Type B pancreatic cell (in vitro differentiated cells): ENCODE data around the gene SPATA25. TPM values are rescaled to one million over a fixed set of nuclear protein-coding genes. Genes with fewer than 3 reads are reported as not detected.

Experiments
- DNase-seq: peaks from one replicate; pipeline ENCODE4 v3.0.0; 2021; ENCODE audit warnings: mixed read lengths; ENCODE audit not compliant: unreplicated experiment; ENCODE audit errors: extremely low spot score
- H3K27ac Mint-ChIP-seq: 2 replicates; pipeline ENCODE4 v1.8.0; 2021; ENCODE audit warnings: mild to moderate bottlenecking, mixed read lengths
- H3K27me3 Mint-ChIP-seq: 2 replicates; pipeline ENCODE4 v1.8.0; 2021; ENCODE audit warnings: mixed read lengths
- H3K36me3 Mint-ChIP-seq: 2 replicates; pipeline ENCODE4 v1.8.0; 2021; ENCODE audit warnings: mixed read lengths
- H3K4me1 Mint-ChIP-seq: one replicate; pipeline ENCODE4 v1.8.0; 2021; ENCODE audit warnings: mixed read lengths; ENCODE audit not compliant: unreplicated experiment
- H3K4me3 Mint-ChIP-seq: 2 replicates; pipeline ENCODE4 v1.8.0; 2021; ENCODE audit warnings: mild to moderate bottlenecking, mixed read lengths
- H3K9me3 Mint-ChIP-seq: 2 replicates; pipeline ENCODE4 v1.8.0; 2021; ENCODE audit warnings: mixed read lengths
- total RNA-seq: library from RNA; stranded (reverse); gene quantifications from 2 replicates; pipeline ENCODE4 v1.2.1, GENCODE V29; 2021; ENCODE audit warnings: low replicate concordance
- TF ChIP-seq, protein P1 (sequence below): fragments of 200-600 bp; sonication (generic); conservative IDR thresholded peaks from 2 replicates; pipeline ENCODE4 v1.5.0; 2021; ENCODE audit warnings: antibody characterized with exemption, mild to moderate bottlenecking

SPATA25 gene
- total RNA-seq, 1 donor from 2014 or later: 4.2 TPM

DNA sequence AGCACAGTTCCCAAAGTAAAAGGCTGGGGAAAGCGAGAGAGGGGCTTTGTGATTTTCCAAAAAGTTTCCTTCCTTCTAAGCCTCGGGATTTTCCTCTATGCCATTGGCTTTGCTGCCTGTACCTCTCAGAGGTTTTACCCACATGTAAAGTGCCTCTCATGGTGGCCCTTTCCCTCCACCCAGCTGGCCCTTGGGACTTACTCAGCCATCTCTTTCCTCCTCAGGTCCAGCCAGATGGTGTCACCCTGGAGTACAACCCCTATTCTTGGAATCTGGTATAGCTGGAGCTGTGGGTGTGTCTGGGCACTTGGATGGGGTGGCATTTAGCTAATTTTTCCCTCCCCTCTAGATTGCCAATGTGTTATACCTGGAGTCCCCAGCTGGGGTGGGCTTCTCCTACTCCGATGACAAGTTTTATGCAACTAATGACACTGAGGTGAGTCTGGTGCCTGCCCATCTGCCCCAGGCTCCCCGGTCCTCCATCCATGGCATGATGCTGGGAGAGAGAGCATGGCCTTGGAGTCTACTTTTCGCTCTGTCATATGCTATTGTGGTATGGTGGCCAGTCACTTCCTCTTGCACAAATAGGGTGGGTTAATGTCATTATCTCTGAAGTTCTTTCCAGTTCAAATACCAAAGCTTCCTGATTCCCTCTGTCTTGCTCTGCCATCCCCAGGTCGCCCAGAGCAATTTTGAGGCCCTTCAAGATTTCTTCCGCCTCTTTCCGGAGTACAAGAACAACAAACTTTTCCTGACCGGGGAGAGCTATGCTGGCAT is 4.8 kb upstream of the SPATA25 start:
- H3K36me3 Mint-ChIP-seq: peaks cover 4% of the 10 kb centered on the region
- peak overlapping the region; percentile 93 for H3K4me3 Mint-ChIP-seq
- no peaks in the 10 kb centered on the region for H3K9me3 Mint-ChIP-seq
- TF ChIP-seq, protein P1, sequence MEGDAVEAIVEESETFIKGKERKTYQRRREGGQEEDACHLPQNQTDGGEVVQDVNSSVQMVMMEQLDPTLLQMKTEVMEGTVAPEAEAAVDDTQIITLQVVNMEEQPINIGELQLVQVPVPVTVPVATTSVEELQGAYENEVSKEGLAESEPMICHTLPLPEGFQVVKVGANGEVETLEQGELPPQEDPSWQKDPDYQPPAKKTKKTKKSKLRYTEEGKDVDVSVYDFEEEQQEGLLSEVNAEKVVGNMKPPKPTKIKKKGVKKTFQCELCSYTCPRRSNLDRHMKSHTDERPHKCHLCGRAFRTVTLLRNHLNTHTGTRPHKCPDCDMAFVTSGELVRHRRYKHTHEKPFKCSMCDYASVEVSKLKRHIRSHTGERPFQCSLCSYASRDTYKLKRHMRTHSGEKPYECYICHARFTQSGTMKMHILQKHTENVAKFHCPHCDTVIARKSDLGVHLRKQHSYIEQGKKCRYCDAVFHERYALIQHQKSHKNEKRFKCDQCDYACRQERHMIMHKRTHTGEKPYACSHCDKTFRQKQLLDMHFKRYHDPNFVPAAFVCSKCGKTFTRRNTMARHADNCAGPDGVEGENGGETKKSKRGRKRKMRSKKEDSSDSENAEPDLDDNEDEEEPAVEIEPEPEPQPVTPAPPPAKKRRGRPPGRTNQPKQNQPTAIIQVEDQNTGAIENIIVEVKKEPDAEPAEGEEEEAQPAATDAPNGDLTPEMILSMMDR: no peak
- H3K27me3 Mint-ChIP-seq: no peaks in the 10 kb centered on the region
- H3K4me1 Mint-ChIP-seq: peaks cover 8% of the 10 kb centered on the region
- DNase-seq: no peak
- peak overlapping the region; percentile 81 for H3K27ac Mint-ChIP-seq

DNA sequence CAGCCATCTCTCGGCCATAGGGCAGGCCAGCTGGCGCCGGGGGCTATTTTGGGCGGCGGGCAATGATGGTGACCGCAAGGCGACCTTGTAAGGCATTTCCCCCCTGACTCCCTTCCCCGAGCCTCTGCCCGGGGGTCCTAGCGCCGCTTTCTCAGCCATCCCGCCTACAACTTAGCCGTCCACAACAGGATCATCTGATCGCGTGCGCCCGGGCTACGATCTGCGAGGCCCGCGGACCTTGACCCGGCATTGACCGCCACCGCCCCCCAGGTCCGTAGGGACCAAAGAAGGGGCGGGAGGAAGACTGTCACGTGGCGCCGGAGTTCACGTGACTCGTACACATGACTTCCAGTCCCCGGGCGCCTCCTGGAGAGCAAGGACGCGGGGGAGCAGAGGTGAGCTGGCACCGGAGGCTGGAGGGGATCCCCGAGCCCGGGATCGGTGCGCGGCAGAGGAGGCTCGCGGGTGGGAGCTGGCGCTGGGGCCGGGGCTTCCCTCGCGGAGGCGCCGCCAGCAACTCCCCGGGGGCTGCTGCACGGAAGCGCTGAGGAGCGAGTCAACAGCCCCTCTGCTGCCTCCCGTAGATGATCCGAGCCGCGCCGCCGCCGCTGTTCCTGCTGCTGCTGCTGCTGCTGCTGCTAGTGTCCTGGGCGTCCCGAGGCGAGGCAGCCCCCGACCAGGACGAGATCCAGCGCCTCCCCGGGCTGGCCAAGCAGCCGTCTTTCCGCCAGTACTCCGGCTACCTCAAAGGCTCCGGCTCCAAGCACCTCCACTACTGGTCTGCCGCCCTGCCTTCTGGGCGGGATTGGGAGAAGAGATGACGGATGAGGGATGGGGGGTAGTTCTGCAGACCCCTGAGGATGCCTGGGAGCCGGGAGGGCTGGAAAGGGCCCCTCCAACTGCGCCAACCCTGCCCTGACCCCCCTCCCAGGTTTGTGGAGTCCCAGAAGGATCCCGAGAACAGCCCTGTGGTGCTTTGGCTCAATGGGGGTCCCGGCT is 3.9 kb upstream of the SPATA25 start, which contains the start of the genes CTSA and NEURL2:
TSS of gene CTSA (plus strand) at position 351 of the 999 bp plus-strand sequence. CDS start at position 585, 234 bp downstream.
TSS of gene NEURL2 (minus strand) at position 224 of the 999 bp plus-strand sequence. CDS start at position 7, 217 bp downstream.
- H3K36me3 Mint-ChIP-seq: peaks cover 4% of the 10 kb centered on the region
- H3K4me1 Mint-ChIP-seq: peaks cover 8% of the 10 kb centered on the region
- H3K27ac Mint-ChIP-seq: peak within 1 kb of the TSS; percentile 92
- DNase-seq: peak; percentile 91
- no peaks in the 10 kb centered on the region for H3K27me3 Mint-ChIP-seq
- H3K9me3 Mint-ChIP-seq: no peaks in the 10 kb centered on the region
- peak within 1 kb of the TSS; percentile 93 for H3K4me3 Mint-ChIP-seq
- TF ChIP-seq, protein P1: no peak

DNA sequence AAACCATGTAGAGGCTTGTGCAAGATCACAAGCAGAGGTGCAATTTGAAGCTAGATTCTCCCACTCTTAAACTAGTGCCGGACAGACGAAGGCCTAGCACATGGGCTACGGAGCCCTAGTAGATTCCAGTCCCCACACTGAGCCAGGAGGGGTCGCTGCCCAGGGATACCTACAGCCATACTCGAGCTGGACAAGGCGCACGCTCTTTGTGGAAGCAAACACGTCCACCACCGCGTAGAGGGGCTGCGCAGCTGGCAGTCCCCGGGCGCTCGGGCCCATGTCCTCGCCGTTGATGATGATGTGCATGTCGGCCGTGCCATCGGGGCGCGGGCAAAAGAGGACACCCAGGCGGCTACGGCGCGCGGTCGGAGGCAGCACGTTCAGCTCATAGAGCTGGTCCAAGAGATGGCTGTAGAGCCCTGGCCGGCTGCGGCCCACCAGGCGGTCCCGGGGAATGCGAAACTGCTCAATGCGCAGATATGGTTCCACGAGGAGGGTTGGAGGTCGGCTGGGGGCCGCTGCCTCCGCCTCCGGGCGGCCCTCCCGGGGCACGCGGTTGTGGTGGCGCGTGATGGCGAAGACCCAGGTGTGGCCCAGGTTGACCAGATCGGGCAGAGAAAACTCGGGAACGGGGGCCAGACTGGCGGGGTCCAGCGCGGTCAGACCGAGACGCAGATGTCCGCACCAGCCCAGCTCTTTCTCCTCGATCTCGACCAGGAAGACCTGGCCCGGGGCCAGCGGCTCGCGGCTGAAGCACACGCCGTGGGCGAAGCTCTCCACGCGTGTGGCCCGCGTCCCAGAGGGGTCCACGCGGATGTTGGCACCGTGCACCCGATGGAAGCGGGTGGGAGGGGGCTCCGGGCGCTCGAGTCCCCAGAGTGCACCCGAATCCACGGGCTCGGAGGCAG is 2.9 kb upstream of the SPATA25 start:
- Mint-ChIP-seq H3K9me3 (no peaks in the 10 kb centered on the region), H3K36me3 (peaks cover 4% of the 10 kb centered on the region), H3K27ac (peak overlapping the region; percentile 92), H3K4me1 (peaks cover 8% of the 10 kb centered on the region), H3K27me3 (no peaks in the 10 kb centered on the region), H3K4me3 (peak overlapping the region; percentile 93)
- peak; percentile 88 for DNase-seq
- TF ChIP-seq, protein P1: peak; percentile 82

DNA sequence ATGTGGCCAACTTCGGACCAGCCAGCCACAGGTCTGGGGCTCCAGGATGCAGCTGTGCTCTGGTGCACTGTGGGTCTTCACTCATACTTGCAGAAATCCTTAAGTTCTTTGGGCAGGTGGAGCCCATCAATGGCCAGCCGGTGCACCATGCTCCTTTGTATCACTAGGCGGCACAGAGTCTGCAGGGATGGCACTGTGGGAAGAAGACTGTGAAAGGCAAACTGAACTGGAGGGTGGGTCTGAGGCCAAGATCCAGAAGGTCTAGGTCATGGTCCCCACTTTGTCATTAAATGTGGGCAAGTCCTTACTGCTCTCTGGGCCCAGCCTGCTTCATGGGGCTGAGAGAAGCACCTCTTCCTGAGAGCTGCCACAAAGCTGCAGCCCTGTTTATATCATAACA is 1.3 kb upstream of the SPATA25 start:
- H3K36me3 Mint-ChIP-seq: no peaks in the 10 kb centered on the region
- no peak for DNase-seq
- H3K27ac Mint-ChIP-seq: no peak overlapping the region
- peak overlapping the region; percentile 22 for H3K4me3 Mint-ChIP-seq
- TF ChIP-seq, protein P1: no peak
- no peaks in the 10 kb centered on the region for H3K9me3 Mint-ChIP-seq
- peaks cover 8% of the 10 kb centered on the region for H3K4me1 Mint-ChIP-seq
- no peaks in the 10 kb centered on the region for H3K27me3 Mint-ChIP-seq
